Stimulated activated CD8-positive, alpha-beta memory T cell treated with anti-CD3 and anti-CD28 coated beads, Interleukin-4, amount 100 ng/mL, for 24 hours (primary cell): ENCODE results near the gene DNAJC18.

Experiments
- DNase-seq: peaks from one replicate; pipeline ENCODE4 v3.0.0-alpha.2; 2020; ENCODE audit warnings: low read depth

DNAJC18 gene

GRCh38 chr5:139368613-139369012, 70.7 kb downstream of the DNAJC18 start:
- no peak for DNase-seq

DNA sequence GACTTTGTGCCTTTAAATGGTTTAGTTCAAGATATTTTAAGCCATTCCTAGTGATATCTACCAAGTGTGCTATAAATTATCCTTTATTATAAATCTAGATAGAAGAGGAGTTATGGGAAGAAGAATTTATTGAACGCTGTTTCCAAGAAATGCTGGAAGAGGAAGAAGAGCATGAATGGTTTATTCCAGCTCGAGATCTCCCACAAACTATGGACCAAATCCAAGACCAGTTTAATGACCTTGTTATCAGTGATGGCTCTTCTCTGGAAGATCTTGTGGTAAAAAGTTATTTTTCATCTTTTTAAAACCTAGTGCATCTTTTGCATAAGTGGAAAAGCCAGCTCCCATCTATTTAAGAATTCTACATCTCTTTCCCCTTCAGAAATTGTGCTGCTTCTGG, 74.9 kb downstream of the DNAJC18 start:
- DNase-seq: no peak

- DNase-seq: no peak
Measured at GRCh38 chr5:139363937-139364336, 75.4 kb downstream of the DNAJC18 start.

DNA sequence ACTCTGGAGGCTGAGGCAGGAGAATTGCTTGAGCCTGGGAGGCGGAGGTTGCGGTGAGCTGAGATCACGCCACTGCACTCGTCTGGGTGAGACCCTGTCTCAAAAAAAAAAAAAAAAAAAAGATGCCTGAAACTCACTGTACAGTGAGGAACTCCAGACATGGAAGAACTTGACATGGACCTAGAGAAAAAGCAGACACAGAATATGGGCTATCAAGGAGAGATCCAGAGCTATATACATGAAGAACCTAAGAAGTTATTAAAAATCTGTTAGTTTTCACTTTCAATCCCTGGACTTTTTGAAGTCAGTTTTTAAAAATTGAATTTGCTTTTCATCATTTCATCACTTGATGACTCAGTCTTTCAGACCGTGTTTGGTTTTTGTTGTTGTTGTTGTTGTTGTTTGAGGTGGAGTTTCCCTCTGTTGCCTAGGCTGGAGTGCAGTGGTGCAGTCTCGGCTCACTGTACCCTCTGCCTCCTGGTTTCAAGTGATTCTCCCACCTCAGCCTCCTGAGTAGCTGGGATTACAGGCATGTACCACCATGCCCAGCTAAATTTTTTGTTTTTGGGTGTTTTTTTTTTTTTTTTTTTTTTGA, 77.4 kb downstream of the DNAJC18 start:
- DNase-seq: no peak

DNA sequence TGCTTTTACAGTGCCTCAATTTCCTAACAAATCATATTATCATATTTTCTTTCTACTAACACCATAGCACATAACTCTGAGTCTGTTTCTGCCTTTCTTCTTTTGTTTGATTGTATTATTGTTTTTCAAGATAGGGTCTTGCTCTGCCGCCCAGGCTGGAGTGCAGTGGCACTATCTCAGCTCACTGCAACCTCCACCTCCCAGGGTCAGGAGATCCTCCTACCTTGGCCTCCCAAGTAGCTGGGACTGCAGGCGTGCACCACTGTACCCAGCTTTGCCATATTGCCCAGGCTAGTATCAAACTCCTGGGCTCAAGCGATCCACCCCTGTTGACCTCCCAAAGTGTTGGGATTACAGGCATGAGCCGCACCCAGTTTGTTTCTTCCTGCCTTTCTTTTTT, 78.9 kb downstream of the DNAJC18 start:
- DNase-seq: no peak
